ENCODE data around the gene TGFBR3. TPM values are rescaled to one million over a fixed set of nuclear protein-coding genes. Genes with fewer than 3 reads are reported as not detected.

Gene TGFBR3
- total RNA-seq, 1 experiment from 2014 or later, result 12.2 TPM

DNA sequence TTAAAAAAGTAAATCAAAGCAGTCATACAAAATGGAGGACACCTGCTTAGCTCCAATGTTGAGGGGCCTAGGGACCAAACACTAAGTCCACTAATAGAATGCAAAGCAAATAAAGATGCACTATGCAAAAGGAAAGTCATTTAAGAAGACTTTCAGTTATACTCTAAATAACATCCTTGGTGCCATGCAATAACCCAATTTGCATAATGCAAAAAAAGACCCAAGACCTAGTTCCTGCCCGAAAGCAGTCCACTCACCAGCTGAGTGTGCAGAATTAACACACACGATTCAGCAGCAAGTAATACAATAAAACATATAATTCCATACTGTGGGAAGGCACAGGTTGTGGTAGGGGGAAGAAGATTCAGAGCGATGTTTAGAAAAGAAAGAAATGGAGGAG is 101.8 kb downstream of the TGFBR3 start:
- Histone ChIP-seq H3K4me1 (no peaks in the 10 kb centered on the region), H3K27me3 (replicated peaks; ENCODE audit: control insufficient read depth, insufficient read depth, low read length) (no peaks in the 10 kb centered on the region), H3K4me3 (ENCODE audit: low read depth, low read length) (no peak overlapping the region), H3K36me3 (ENCODE audit: control insufficient read depth, insufficient read depth, low read length) (no peaks in the 10 kb centered on the region; the same call in 1 of the 2 replicates), H3K9me3 (no peaks in the 10 kb centered on the region)
- H3K36me3 Mint-ChIP-seq (ENCODE audit: insufficient read depth, unreplicated experiment), result no peaks in the 10 kb centered on the region
- no peak overlapping the region for H3K27ac Mint-ChIP-seq (ENCODE audit: unreplicated experiment)
- intact Hi-C loops (cut with micrococcal nuclease; ENCODE audit: unreplicated experiment), result no loop called here
- DNase-seq, result no peak
- no peaks in the 10 kb centered on the region for H3K9me3 Mint-ChIP-seq (ENCODE audit: unreplicated experiment)
- TF ChIP-seq, protein P1, sequence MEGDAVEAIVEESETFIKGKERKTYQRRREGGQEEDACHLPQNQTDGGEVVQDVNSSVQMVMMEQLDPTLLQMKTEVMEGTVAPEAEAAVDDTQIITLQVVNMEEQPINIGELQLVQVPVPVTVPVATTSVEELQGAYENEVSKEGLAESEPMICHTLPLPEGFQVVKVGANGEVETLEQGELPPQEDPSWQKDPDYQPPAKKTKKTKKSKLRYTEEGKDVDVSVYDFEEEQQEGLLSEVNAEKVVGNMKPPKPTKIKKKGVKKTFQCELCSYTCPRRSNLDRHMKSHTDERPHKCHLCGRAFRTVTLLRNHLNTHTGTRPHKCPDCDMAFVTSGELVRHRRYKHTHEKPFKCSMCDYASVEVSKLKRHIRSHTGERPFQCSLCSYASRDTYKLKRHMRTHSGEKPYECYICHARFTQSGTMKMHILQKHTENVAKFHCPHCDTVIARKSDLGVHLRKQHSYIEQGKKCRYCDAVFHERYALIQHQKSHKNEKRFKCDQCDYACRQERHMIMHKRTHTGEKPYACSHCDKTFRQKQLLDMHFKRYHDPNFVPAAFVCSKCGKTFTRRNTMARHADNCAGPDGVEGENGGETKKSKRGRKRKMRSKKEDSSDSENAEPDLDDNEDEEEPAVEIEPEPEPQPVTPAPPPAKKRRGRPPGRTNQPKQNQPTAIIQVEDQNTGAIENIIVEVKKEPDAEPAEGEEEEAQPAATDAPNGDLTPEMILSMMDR (IDR thresholded peaks at IDR 0.05; ENCODE audit: insufficient read depth in 1 of 2, low read depth in 1 of 2, low read length in 1 of 2, severe bottlenecking in 1 of 2, unreplicated experiment in 1 of 2), result no peak
- POLR2A ChIA-PET, result no interaction called here
- no peaks in the 10 kb centered on the region for H3K27me3 Mint-ChIP-seq (ENCODE audit: insufficient read depth, unreplicated experiment)
- no peaks in the 10 kb centered on the region for H3K4me1 Mint-ChIP-seq (ENCODE audit: low read depth, unreplicated experiment)
- H3K4me3 Mint-ChIP-seq (ENCODE audit: unreplicated experiment), result no peak overlapping the region
- no TSS peak for BruUV-seq (replicated peaks)
- CTCF ChIA-PET, result no interaction called here

DNA sequence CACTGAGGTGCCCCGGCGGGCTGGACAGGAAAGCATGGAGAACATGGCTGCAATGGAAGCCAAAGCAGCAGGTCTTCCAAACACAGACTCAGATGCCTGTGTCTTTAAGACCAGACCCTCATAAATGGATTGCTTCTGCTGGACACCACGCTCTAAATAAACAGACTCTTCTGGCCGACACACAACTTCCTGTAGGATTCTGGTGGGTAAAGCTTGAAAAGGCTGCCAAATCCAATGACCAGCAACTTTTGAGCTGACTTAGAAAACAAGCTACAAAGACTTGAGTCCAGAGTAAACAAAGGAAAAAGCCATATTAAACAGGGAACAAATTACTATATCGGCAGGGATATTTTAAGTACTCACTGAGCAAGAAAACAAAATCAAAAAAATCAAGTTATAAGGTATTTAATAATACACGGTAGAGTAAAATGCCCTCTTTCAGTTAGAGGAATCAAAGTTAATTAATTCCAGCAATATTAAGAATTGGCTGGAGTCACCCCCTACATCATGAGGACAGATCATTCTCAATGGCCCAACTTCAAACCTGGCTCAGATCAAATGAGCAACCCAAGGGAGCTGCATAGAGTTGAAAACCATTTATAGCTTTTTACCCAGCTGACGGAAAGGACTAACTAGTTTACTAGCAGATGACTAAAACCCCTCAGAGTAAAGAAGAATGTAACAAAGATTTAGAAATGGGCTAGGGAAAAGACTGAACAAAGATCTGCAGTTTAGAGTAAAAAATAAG is 102.4 kb downstream of the TGFBR3 start:
- no peaks in the 10 kb centered on the region for H3K4me1 Mint-ChIP-seq (ENCODE audit: low read depth, unreplicated experiment)
- H3K36me3 Mint-ChIP-seq (ENCODE audit: insufficient read depth, unreplicated experiment), result no peaks in the 10 kb centered on the region
- no peak for DNase-seq
- ChIA-PET CTCF (no interaction called here), POLR2A (no interaction called here)
- no TSS peak for BruUV-seq (replicated peaks)
- H3K4me3 Mint-ChIP-seq (ENCODE audit: unreplicated experiment), result no peak overlapping the region
- no peaks in the 10 kb centered on the region for H3K9me3 Mint-ChIP-seq (ENCODE audit: unreplicated experiment)
- Histone ChIP-seq H3K4me3 (ENCODE audit: low read depth, low read length) (no peak overlapping the region), H3K27me3 (replicated peaks; ENCODE audit: control insufficient read depth, insufficient read depth, low read length) (no peaks in the 10 kb centered on the region), H3K36me3 (ENCODE audit: control insufficient read depth, insufficient read depth, low read length) (no peaks in the 10 kb centered on the region; the same call in 1 of the 2 replicates), H3K4me1 (no peaks in the 10 kb centered on the region), H3K9me3 (no peaks in the 10 kb centered on the region)
- intact Hi-C loops (cut with micrococcal nuclease; ENCODE audit: unreplicated experiment), result no loop called here
- no peak overlapping the region for H3K27ac Mint-ChIP-seq (ENCODE audit: unreplicated experiment)
- TF ChIP-seq, protein P1 (IDR thresholded peaks at IDR 0.05; ENCODE audit: insufficient read depth in 1 of 2, low read depth in 1 of 2, low read length in 1 of 2, severe bottlenecking in 1 of 2, unreplicated experiment in 1 of 2), result no peak
- no peaks in the 10 kb centered on the region for H3K27me3 Mint-ChIP-seq (ENCODE audit: insufficient read depth, unreplicated experiment)

DNA sequence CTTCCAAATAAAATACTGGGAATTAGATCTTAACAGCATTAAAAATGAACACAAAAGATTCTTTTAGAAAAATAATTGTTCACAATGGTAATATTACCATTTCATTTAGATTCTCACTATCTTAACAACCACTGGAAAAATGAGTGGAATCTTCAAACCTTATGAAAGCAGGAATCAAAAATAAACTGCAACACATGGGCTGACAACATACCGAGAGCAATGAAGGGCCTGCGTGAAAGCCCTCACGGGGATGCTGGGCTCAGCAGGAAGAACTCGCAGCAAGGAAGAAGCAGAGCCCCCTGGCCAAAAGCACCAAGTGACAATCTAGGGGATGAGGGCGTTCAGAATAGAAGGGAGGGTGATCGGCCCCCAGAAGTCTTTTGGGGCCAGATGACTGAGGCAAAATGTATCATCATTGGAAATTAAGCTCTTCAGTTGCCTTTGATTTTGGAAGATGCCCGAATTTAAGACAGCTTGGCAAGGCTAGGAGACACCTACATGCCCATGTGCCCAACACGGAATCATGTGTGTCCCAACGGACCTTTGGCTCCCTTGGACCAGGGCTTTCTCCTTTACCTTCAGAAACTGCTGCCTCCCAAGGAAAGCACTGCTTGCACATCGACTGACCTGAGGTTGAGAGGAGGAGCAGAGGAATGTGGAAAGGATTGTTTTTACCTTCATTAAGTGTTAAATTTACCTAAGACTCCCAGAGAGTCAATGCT is 103.9 kb downstream of the TGFBR3 start:
- Mint-ChIP-seq H3K4me1 (ENCODE audit: low read depth, unreplicated experiment) (no peaks in the 10 kb centered on the region), H3K4me3 (ENCODE audit: unreplicated experiment) (no peak overlapping the region), H3K9me3 (ENCODE audit: unreplicated experiment) (no peaks in the 10 kb centered on the region), H3K27ac (ENCODE audit: unreplicated experiment) (no peak overlapping the region), H3K36me3 (ENCODE audit: insufficient read depth, unreplicated experiment) (no peaks in the 10 kb centered on the region), H3K27me3 (ENCODE audit: insufficient read depth, unreplicated experiment) (no peaks in the 10 kb centered on the region)
- H3K9me3 ChIP-seq, result no peaks in the 10 kb centered on the region
- H3K4me3 ChIP-seq (ENCODE audit: low read depth, low read length), result no peak overlapping the region
- no peaks in the 10 kb centered on the region for H3K27me3 ChIP-seq (replicated peaks; ENCODE audit: control insufficient read depth, insufficient read depth, low read length)
- no peaks in the 10 kb centered on the region; the same call in 1 of the 2 replicates for H3K36me3 ChIP-seq (ENCODE audit: control insufficient read depth, insufficient read depth, low read length)
- no TSS peak for BruUV-seq (replicated peaks)
- CTCF ChIA-PET, result no interaction called here
- TF ChIP-seq, protein P1 (IDR thresholded peaks at IDR 0.05; ENCODE audit: insufficient read depth in 1 of 2, low read depth in 1 of 2, low read length in 1 of 2, severe bottlenecking in 1 of 2, unreplicated experiment in 1 of 2), result no peak
- POLR2A ChIA-PET, result no interaction called here
- intact Hi-C loops (cut with micrococcal nuclease; ENCODE audit: unreplicated experiment), result no loop called here
- DNase-seq, result no peak
- H3K4me1 ChIP-seq, result no peaks in the 10 kb centered on the region
